GM21515 (cell line): ENCODE measurements around the gene KCNJ12.
"Not testable (repeated sequence)": the region's sequence is repeated elsewhere in the genome, so short reads cannot be mapped to it uniquely, and the experiment has no call there.

Experiments
- ATAC-seq: cut with Tn5 transposase; IDR thresholded peaks from one replicate; pipeline ENCODE4 v1.9.1; 2021; ENCODE audit not compliant: unreplicated experiment

The KCNJ12 gene

GRCh38 chr17:21436883-21437836, 61.0 kb downstream of the KCNJ12 start:
- not testable (repeated sequence) for ATAC-seq

- ATAC-seq = not testable (repeated sequence)
These were observed 62.3 kb downstream of the KCNJ12 start for GRCh38 chr17:21438316-21439014.

- ATAC-seq = not testable (repeated sequence)
These were observed 62.8 kb downstream of the KCNJ12 start for GRCh38 chr17:21439015-21439336.

DNA sequence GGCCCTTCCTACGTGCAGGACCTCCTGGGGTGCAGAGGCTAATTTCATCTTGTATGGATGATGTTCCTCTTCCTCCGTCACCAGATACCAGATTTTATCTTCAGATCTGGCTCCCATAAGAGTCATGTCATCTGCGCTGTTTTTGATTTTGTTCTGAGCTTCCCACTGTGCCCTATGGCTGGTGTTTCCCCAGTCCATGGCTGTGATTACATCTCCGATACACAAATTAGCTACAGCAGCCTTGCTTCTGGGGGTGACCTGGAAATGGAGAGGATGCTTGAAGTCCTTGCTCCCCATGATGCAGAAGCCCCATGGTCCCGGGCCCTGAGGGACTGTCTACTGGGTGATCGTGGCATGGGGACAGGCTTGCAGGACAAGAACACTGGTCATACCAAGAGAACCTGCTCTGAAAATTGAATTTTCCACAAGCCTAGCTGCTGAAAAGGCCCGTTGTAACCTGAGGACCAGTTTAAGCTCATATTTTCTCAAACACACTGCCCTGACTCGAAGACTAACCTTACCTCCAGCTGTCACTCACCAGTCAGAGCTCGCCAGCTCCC, 69.0 kb downstream of the KCNJ12 start:
- ATAC-seq = no peak

DNA sequence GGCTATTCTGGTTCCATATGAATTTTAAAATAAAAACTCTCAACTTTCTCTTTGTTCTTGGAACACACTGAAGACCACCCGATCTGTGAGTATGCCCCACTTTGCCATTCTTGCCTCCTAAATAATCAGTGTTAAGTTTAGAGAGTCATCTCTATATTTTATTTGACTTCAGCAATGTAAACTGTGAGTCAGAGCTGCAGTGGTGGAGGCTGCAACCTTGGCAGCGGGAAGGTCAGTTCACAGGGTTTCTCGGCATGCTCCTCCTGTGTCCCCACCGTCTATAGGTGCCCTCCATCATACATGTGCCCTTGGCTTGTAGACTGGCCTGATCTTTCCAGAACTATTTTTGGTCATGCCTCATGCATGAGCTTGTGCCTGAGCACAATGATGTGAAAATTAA, 71.4 kb downstream of the KCNJ12 start:
- not testable (repeated sequence) for ATAC-seq

- not testable (repeated sequence) for ATAC-seq
These were observed 73.7 kb downstream of the KCNJ12 start for GRCh38 chr17:21449891-21450290.

- ATAC-seq = no peak
These were observed 75.8 kb downstream of the KCNJ12 start for GRCh38 chr17:21451975-21452374.

- ATAC-seq = no peak
These were observed 76.4 kb downstream of the KCNJ12 start for GRCh38 chr17:21452377-21453143.

DNA sequence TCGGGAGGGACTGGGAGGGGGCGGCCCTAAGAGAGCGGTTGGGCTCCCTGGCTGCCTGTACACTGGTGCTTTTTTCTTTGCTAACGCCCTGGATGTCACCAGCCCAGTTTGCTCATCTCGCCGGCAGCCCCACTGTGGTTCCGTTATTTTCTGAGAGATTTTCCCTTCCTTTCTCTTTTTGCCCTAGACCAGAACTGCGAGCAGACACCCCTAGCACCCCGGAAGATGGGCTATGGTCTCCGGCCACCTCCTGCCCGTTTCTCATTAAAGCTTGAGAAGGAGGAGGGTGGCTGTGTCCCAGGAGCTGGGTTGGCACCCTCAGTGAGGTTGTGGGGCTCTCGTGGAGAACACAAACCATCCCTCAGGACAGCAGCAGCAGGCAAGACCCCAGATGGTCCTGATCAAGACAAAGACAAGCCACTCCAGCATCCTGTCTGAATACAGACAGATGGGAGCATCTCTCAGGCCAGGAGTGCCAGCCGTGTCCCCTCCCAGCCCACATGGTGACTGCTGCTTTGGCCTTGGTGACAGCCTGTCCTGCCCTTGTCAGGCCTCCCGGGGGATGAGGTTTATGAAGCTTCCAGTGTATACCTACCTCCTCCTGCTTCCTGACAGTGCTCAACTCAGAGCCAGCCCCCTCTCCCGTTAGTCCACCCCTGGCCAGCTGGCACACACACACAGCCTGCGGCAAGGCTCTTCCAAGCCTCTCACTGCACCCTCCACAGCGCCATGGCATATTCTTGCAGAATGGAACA, 77.2 kb downstream of the KCNJ12 start:
- no peak for ATAC-seq

DNA sequence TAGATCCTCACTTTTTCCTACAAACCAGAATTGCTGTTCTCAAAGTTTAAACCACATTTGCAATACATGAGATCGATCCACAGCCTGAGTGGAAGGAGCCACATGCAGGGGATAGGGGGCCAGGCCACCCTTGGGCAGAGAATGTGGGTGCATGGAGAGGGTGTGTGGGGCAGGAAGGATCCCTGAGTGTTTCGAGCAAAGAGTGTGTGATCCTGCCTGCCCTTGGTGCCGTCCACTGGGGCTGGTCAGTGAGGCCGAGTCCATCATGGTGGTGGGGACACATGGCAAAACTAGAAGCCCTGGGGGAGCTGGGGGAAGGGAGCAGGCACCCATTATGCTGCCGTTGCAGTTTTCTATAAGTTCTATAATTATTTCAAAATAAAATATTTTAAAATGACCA, 77.8 kb downstream of the KCNJ12 start:
- ATAC-seq = not testable (repeated sequence)

GRCh38 chr17:21454441-21454840, 78.3 kb downstream of the KCNJ12 start:
- no peak for ATAC-seq

- ATAC-seq = no peak
These were observed 79.6 kb downstream of the KCNJ12 start for GRCh38 chr17:21455761-21456160.

DNA sequence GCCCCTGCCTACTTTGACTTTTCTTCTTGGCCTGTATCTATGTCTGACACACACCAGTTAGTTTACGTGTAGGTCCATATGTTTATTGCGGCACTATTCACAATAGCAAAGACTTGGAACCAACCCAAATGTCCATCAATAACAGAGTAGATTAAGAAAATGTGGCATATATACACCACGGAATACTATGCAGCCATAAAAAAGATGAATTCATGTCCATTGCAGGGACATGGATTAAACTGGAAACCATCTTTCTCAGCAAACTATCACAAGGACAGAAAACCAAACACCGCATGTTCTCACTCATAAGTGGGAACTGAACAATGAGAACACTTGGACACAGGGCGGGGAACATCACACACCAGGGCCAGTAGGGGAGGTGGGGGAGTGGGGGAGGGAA, 80.3 kb downstream of the KCNJ12 start:
- not testable (repeated sequence) for ATAC-seq

GRCh38 chr17:21457051-21458026, 81.2 kb downstream of the KCNJ12 start:
- peak; percentile 83 for ATAC-seq

DNA sequence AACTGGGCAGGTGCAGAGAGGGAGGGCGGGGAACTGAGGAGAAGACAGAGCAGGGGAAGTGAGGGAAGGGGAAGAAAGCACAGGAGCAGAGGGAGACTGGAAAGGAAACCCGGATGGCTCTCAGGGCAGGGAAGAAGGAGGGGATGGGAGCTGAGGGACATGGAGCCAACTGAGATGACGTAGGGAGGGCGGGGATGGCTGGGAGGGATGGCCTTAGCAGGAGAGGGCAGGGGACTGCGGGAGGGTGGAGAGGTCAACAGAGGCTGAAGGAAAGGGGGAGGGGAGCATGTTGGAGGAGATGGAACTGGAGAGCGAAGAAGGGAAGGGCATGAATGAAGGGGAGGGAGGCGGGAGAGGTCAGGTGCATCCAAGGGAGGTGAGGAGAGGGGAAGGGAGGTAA, 81.9 kb downstream of the KCNJ12 start:
- ATAC-seq = no peak

GRCh38 chr17:21459536-21459935, 83.4 kb downstream of the KCNJ12 start:
- no peak for ATAC-seq

DNA sequence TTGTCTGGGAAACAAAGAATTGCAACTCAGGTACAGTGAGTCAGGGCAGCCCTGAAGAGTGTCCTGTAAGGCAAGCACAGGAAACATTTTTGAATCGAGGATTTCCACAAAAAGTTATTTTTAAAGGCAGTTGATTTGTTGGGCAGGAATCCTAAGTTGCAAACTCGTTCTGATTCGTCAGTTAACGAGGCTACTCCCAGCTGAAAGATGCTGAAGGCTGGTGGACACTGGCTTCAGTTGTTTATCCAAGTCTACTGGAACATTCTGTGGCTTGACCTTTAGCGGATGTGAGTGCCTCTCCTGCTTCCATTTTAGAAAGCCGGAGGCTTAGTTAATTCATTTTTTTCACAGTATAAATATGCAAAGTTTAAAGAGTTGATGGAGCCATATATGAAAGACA, 84.2 kb downstream of the KCNJ12 start:
- ATAC-seq = no peak

- ATAC-seq = no peak
These were observed 86.1 kb downstream of the KCNJ12 start for GRCh38 chr17:21462237-21462636.

GRCh38 chr17:21463204-21463661, 87.1 kb downstream of the KCNJ12 start:
- ATAC-seq = no peak
